K562 (cell line): ENCODE data around the gene NDUFA5. TPM values are rescaled to one million over a fixed set of nuclear protein-coding genes. Genes with fewer than 3 reads are reported as not detected.

Experiments used
- CHD1 ChIP-seq: fragments of 200-600 bp; sonication (generic); IDR thresholded peaks from one replicate; pipeline ENCODE4 v1.6.1; 2012; ENCODE audit warnings: mild to moderate bottlenecking, moderate library complexity, low read length, inconsistent platforms
- CHD2 ChIP-seq: IDR thresholded peaks from 2 replicates; pipeline ENCODE4 v1.6.1; 2011; ENCODE audit warnings: low read depth, low read length
- ERF ChIP-seq: fragments of 450-650 bp; formaldehyde crosslinking; IDR thresholded peaks from 2 replicates; pipeline ENCODE4 v1.4.0; 2020; ENCODE audit warnings: mild to moderate bottlenecking, mixed read lengths
- ESRRA ChIP-seq: fragments of 450-650 bp; IDR thresholded peaks from 2 replicates; pipeline ENCODE4 v1.6.1; 2014; ENCODE audit warnings: low read depth, mild to moderate bottlenecking, moderate library complexity, borderline replicate concordance
- MYC ChIP-seq, 2 experiments: fragments of 250-450 bp in 1 of 2; sonication (Bioruptor Pico) in 1 of 2; IDR thresholded peaks; 2 replicates each; pipeline versions ENCODE4 v1.5.1 to v1.6.1; 2012 to 2021; ENCODE audit warnings: low read depth in 2 of 2, borderline replicate concordance in 1 of 2, improper control_type of control experiment in 1 of 2, low read length in 1 of 2, mild to moderate bottlenecking in 1 of 2, moderate library complexity in 1 of 2
- POLR2H ChIP-seq: IDR thresholded peaks from 2 replicates; pipeline ENCODE4 v1.6.1; 2016; ENCODE audit warnings: missing genetic modification characterization, low read depth, mild to moderate bottlenecking, control low read depth, missing compliant biosample characterization, moderate library complexity
- SMARCA5 ChIP-seq: fragments of 450-650 bp; IDR thresholded peaks from 2 replicates; pipeline ENCODE4 v1.6.1; 2016
- SP1 ChIP-seq: sonication (generic); formaldehyde crosslinking; IDR thresholded peaks from 2 replicates; pipeline ENCODE4 v1.8.1; 2022; ENCODE audit warnings: mild to moderate bottlenecking, missing genetic modification reagents
- SRSF3 ChIP-seq: fragments of 200-400 bp; formaldehyde crosslinking; IDR thresholded peaks from 2 replicates; pipeline ENCODE4 v1.6.1; 2016; ENCODE audit warnings: mild to moderate bottlenecking, low read length, moderate library complexity; ENCODE audit not compliant: insufficient read depth
- ZBTB17 ChIP-seq: fragments of 450-650 bp; formaldehyde crosslinking; IDR thresholded peaks from 2 replicates; pipeline ENCODE4 v1.4.0; 2020; ENCODE audit warnings: mild to moderate bottlenecking
- polyA plus RNA-seq, 8 experiments: library from polyadenylated mRNA; depleted of rRNA in 4 of 8; stranded (reverse) in 5 of 8; unstranded in 3 of 8; fragments of >200 nt; fragmentation: Nextera tagmentation in 2 of 8; fragmentation: Illumina TruSeq in 1 of 8; extraction: Ambion mirVana in 2 of 8; extraction: Trizol in 1 of 8; gene quantifications; 2 replicates each; pipeline versions ENCODE4 v1.2.1 to v1.2.3, GENCODE V29; 2011 to 2014; ENCODE audit warnings: inconsistent platforms in 1 of 8, missing spikeins in 1 of 8
- total RNA-seq, 7 experiments: library from RNA; depleted of rRNA in 6 of 7; stranded (reverse); fragments of >200 nt in 6 of 7; fragmentation: Illumina TruSeq in 2 of 7; extraction: Trizol in 2 of 7; gene quantifications; 2 replicates each; pipeline versions ENCODE4 v1.2.1 to v1.2.3, GENCODE V29; 2011 to 2021; ENCODE audit warnings: low replicate concordance in 1 of 7
- TF ChIP-seq, protein P1 (sequence below), 3 experiments: fragments of 200-800 bp in 1 of 3; fragments of 250-450 bp in 1 of 3; fragments of 450-650 bp in 1 of 3; sonication (Bioruptor Pico) in 1 of 3; sonication (Bioruptor generic) in 1 of 3; formaldehyde crosslinking in 1 of 3; IDR thresholded peaks; 2 replicates each; pipeline versions ENCODE4 v1.6.1 to v1.8.0; 2016 to 2022; ENCODE audit warnings: mild to moderate bottlenecking in 2 of 3, missing genetic modification characterization in 2 of 3, missing compliant biosample characterization in 1 of 3, moderate library complexity in 1 of 3
- TF ChIP-seq, protein P2 (sequence below): sonication (generic); formaldehyde crosslinking; IDR thresholded peaks from 2 replicates; pipeline ENCODE4 v1.9.0; 2022; ENCODE audit warnings: mild to moderate bottlenecking, missing genetic modification reagents

The NDUFA5 gene
- total and polyA plus RNA-seq, 9 of the 15 experiments (the other 6 are each of a cell fraction or from before 2014, with no cell fraction given) = 155 to 677 (median 269) TPM

DNA sequence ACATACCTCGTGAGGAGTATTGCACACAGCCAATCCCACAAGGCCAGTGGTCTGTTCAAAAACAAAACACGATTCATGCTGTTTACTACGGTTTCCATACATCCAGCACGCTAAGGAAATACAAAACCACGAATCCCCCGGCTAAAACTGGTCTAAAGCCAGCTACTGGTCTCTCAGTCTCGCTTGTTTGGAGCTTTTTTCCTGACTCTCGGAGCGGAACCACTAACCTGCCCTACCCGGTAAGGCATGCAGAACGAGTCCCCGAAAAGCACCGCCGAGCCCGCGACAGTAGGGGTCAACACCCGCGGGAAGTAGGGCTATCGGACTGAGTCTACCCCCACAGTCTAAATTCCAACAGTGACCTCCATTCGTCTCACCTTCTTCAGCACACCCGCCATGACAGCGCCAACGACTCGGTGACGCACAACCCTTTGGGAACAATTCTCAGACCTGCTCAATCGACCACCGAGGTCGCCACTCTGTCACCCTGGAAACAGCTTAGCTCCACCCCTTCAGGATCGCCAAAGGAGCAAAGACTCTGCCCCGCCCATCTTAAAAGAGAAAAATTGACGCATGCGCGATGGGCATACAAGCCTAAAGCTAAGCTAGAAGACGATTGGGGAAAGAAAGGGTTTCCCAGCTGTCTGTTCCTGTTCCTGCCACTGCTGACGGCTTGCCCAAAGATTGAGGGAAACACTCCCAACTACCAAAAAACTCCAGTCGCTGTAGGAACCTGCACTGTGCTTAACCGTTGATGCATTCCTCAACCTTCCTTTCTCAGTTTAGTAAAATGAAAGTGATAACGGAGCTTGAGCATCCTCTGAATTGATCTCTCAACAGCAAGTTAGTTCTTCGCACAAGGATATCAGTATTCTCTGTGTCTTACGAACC is at the start of gene NDUFA5 (continued):
- TF ChIP-seq, protein P1, sequence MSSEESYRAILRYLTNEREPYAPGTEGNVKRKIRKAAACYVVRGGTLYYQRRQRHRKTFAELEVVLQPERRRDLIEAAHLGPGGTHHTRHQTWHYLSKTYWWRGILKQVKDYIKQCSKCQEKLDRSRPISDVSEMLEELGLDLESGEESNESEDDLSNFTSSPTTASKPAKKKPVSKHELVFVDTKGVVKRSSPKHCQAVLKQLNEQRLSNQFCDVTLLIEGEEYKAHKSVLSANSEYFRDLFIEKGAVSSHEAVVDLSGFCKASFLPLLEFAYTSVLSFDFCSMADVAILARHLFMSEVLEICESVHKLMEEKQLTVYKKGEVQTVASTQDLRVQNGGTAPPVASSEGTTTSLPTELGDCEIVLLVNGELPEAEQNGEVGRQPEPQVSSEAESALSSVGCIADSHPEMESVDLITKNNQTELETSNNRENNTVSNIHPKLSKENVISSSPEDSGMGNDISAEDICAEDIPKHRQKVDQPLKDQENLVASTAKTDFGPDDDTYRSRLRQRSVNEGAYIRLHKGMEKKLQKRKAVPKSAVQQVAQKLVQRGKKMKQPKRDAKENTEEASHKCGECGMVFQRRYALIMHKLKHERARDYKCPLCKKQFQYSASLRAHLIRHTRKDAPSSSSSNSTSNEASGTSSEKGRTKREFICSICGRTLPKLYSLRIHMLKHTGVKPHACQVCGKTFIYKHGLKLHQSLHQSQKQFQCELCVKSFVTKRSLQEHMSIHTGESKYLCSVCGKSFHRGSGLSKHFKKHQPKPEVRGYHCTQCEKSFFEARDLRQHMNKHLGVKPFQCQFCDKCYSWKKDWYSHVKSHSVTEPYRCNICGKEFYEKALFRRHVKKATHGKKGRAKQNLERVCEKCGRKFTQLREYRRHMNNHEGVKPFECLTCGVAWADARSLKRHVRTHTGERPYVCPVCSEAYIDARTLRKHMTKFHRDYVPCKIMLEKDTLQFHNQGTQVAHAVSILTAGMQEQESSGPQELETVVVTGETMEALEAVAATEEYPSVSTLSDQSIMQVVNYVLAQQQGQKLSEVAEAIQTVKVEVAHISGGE (CRISPR knock-in tag; IDR thresholded peaks at IDR 0.05) = peak in 1 of 3 experiments; percentile 70; a peak in 1 of 6 replicates
- TF ChIP-seq SMARCA5 = no peak
- TF ChIP-seq ERF (CRISPR knock-in tag) = no peak
- TF ChIP-seq SP1 (CRISPR knock-in tag) = peak; percentile 97
- TF ChIP-seq, protein P2, sequence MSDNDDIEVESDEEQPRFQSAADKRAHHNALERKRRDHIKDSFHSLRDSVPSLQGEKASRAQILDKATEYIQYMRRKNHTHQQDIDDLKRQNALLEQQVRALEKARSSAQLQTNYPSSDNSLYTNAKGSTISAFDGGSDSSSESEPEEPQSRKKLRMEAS (CRISPR knock-in tag) = peak; percentile 68; the same call in 1 of the 2 replicates
- TF ChIP-seq ZBTB17 (CRISPR knock-in tag) = peak; percentile 100
- 0 out of 2 replicates have a peak, but pooled peaks have one; percentile 40 for TF ChIP-seq SRSF3
- TF ChIP-seq MYC (IDR thresholded peaks at IDR 0.05; ENCODE audit: low read depth, low read length) = peak; percentile 74; the same call in 1 of the 2 replicates
- peak; percentile 61; the same call in 1 of the 2 replicates for TF ChIP-seq MYC (CRISPR knock-in tag; IDR thresholded peaks at IDR 0.05; ENCODE audit: borderline replicate concordance, low read depth)
- TF ChIP-seq CHD2 = 0 out of 2 replicates have a peak, but pooled peaks have one; percentile 17
- peak; percentile 91 for TF ChIP-seq CHD1
- TF ChIP-seq ESRRA = peak; percentile 96
- peak; percentile 80 for TF ChIP-seq POLR2H
